Measurements from ENCODE around the gene AFAP1L1. TPM values are rescaled to one million over a fixed set of nuclear protein-coding genes. Genes with fewer than 3 reads are reported as not detected.
A peak's percentile ranks its signal among the peaks of the same experiment; 100 is the strongest.
"Not testable (repeated sequence)": the region's sequence is repeated elsewhere in the genome, so short reads cannot be mapped to it uniquely, and the experiment has no call there.

The AFAP1L1 gene
- total RNA-seq, 1 donor from 2014 or later = 24.7 TPM

DNA sequence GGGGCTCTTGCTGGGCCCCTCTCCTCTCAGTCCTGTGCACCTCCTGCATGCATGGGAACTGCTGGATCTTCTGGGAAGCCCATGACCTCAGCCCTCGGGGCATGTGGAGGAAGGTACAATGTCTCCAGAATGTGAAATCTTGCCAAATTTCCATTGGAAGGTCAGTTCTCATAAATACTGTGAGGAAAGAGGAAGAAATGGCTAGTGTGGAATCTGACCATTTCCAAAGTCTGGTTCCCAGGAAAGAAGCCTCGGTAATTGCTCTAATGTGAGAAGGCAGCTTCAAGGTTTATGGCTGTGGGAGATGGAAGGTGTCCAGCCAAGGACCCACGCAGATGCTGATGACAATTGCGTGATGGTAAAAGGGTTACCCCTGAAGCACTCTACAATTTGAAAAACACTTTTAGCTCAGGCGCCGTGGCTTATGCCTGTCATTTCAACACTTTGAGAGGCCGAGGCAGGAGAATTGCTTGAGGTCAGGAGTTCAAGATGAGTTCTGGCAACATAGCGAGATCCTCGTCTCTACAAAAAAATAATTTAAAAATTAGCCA lies 115.5 kb downstream of the AFAP1L1 start:
- intact Hi-C loops (cut with DNase I) = loop anchor here (1.0 kb wide), 1 partner anchor 17 kb away; no protein-coding TSS in a partner anchor
- TF ChIP-seq, protein P1, sequence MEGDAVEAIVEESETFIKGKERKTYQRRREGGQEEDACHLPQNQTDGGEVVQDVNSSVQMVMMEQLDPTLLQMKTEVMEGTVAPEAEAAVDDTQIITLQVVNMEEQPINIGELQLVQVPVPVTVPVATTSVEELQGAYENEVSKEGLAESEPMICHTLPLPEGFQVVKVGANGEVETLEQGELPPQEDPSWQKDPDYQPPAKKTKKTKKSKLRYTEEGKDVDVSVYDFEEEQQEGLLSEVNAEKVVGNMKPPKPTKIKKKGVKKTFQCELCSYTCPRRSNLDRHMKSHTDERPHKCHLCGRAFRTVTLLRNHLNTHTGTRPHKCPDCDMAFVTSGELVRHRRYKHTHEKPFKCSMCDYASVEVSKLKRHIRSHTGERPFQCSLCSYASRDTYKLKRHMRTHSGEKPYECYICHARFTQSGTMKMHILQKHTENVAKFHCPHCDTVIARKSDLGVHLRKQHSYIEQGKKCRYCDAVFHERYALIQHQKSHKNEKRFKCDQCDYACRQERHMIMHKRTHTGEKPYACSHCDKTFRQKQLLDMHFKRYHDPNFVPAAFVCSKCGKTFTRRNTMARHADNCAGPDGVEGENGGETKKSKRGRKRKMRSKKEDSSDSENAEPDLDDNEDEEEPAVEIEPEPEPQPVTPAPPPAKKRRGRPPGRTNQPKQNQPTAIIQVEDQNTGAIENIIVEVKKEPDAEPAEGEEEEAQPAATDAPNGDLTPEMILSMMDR (IDR thresholded peaks at IDR 0.05) = no peak
- Histone ChIP-seq H3K4me3 (peak overlapping the region in 1 of 2 donors; percentile 1), H3K4me1 (peaks cover 30 to 74% of the 10 kb centered on the region in 2 donors), H3K9me3 (no peaks in the 10 kb centered on the region), H3K36me3 (no peaks in the 10 kb centered on the region), H3K27me3 (no peaks in the 10 kb centered on the region), H3K27ac (peak overlapping the region; percentile 93 to 98)
- peak in 1 of 2 donors; percentile 80 for DNase-seq (ENCODE audit: low spot score in 2 of 2)

GRCh38 chr5:149387982-149388381 lies 116.3 kb downstream of the AFAP1L1 start:
- Histone ChIP-seq H3K36me3 (no peaks in the 10 kb centered on the region), H3K27me3 (no peaks in the 10 kb centered on the region), H3K9me3 (no peaks in the 10 kb centered on the region), H3K4me1 (peaks cover 22 to 65% of the 10 kb centered on the region in 2 donors), H3K27ac (peak overlapping the region; percentile 93 to 98), H3K4me3 (peak overlapping the region in 1 of 2 donors; percentile 14)
- intact Hi-C loops (cut with DNase I) = loop anchor here (1.0 kb wide), 1 partner anchor 16 kb away; no protein-coding TSS in a partner anchor
- TF ChIP-seq, protein P1 (IDR thresholded peaks at IDR 0.05) = no peak
- DNase-seq (ENCODE audit: low spot score in 2 of 2) = no peak

DNA sequence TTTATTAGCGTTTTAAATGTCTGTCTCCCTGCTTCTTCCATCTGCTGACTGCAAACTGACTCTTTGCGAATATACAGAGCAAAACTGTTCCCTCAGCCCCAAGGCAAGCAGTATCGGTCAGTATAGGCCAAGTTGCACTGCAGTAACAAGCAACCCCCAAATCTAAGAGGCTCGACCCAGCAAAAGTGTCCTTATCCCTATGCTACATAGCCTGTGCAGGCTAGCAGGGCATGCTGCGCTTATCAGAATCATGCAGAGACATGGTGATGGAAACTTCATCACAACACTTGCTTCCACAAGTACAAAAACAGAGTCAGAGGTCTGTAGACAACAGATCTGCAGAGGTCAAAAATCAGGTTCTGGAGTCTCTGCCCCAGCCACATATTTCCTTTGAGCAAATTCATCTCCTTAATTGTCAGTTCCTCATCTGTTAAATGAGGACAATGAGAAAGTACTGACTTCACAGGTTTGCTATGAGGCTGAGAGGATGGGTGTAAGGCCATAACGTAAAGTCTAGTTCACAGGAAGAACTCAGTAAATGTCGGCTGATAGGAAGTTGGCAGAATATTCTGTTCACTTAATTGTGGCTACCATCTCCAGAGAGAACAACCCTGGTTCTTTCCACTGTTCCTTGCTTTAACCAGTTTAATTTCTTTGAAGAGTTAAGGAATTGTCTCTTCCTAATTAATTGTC lies 117.0 kb downstream of the AFAP1L1 start:
- Histone ChIP-seq H3K27me3 (no peaks in the 10 kb centered on the region), H3K27ac (peak overlapping the region; percentile 93 to 98), H3K9me3 (no peaks in the 10 kb centered on the region), H3K4me3 (no peak overlapping the region), H3K36me3 (no peaks in the 10 kb centered on the region), H3K4me1 (peaks cover 20 to 60% of the 10 kb centered on the region in 2 donors)
- TF ChIP-seq, protein P1 (IDR thresholded peaks at IDR 0.05) = no peak
- intact Hi-C loops (cut with DNase I) = no loop called here
- DNase-seq (ENCODE audit: low spot score in 2 of 2) = no peak

GRCh38 chr5:149389552-149390495 lies 118.2 kb downstream of the AFAP1L1 start:
- Histone ChIP-seq H3K4me3 (no peak overlapping the region), H3K36me3 (no peaks in the 10 kb centered on the region), H3K9me3 (no peaks in the 10 kb centered on the region), H3K27ac (peak overlapping the region; percentile 93 to 98), H3K4me1 (peaks cover 20 to 48% of the 10 kb centered on the region in 2 donors), H3K27me3 (no peaks in the 10 kb centered on the region)
- TF ChIP-seq, protein P1 (IDR thresholded peaks at IDR 0.05) = no peak
- intact Hi-C loops (cut with DNase I) = no loop called here
- DNase-seq (ENCODE audit: low spot score in 2 of 2) = no peak

- H3K27me3 ChIP-seq; H3K36me3 ChIP-seq; H3K9me3 ChIP-seq; H3K27ac ChIP-seq; H3K4me3 ChIP-seq; DNase-seq (ENCODE audit: low spot score in 2 of 2); intact Hi-C loops (cut with DNase I): not testable (repeated sequence)
- peaks cover 12 to 37% of the 10 kb centered on the region in 2 donors for H3K4me1 ChIP-seq
Observed at GRCh38 chr5:149391076-149391475, 119.4 kb downstream of the AFAP1L1 start.

Other genes with a start within 250 kb of the AFAP1L1 start
- gene SH3TC2, start 208.8 kb upstream of the AFAP1L1 start, total RNA-seq = 0.21 TPM
- 25.8 TPM for gene ABLIM3, start 130.4 kb upstream of the AFAP1L1 start, total RNA-seq
- gene GRPEL2, start 73.6 kb downstream of the AFAP1L1 start, total RNA-seq = 7.8 TPM
- 1.5 TPM for gene PCYOX1L, start 86.2 kb downstream of the AFAP1L1 start, total RNA-seq
- gene IL17B, start 107.4 kb downstream of the AFAP1L1 start, total RNA-seq = 46.8 TPM